Measurements from ENCODE around the gene HCK.

- TF ChIP-seq CTCF (conservative IDR thresholded peaks at IDR 0.05 in 1 of 2, IDR thresholded peaks at IDR 0.05 in 1 of 2; ENCODE audit: low read depth in 1 of 2, low read length in 2 of 2), result no peak
- TF ChIP-seq EZH2 (IDR thresholded peaks at IDR 0.05; ENCODE audit: low read length, missing control alignments), result no peak
Observed at GRCh38 chr20:32116079-32116521, 64.1 kb downstream of the HCK start.
